HL-60 (cell line): ENCODE data around the gene ZBTB7C.

Experiments
- GABPA ChIP-seq: IDR thresholded peaks from 2 replicates; pipeline ENCODE4 v1.6.1; 2012; ENCODE audit warnings: low read depth
- POLR2AphosphoS5 ChIP-seq: IDR thresholded peaks from 2 replicates; pipeline ENCODE4 v1.6.1; 2012; ENCODE audit warnings: low read depth
- SPI1 ChIP-seq: IDR thresholded peaks from 2 replicates; pipeline ENCODE4 v1.6.1; 2012; ENCODE audit warnings: low read depth, mild to moderate bottlenecking, borderline replicate concordance
- TF ChIP-seq, protein P1 (sequence below): IDR thresholded peaks from one replicate; pipeline ENCODE4 v1.5.1; 2011; ENCODE audit warnings: low read length, control low read depth, inconsistent platforms; ENCODE audit not compliant: insufficient read depth
- TF ChIP-seq, protein P2 (sequence below): IDR thresholded peaks from 2 replicates; pipeline ENCODE4 v1.6.1; 2012; ENCODE audit warnings: low read depth; ENCODE audit not compliant: insufficient replicate concordance

DNA sequence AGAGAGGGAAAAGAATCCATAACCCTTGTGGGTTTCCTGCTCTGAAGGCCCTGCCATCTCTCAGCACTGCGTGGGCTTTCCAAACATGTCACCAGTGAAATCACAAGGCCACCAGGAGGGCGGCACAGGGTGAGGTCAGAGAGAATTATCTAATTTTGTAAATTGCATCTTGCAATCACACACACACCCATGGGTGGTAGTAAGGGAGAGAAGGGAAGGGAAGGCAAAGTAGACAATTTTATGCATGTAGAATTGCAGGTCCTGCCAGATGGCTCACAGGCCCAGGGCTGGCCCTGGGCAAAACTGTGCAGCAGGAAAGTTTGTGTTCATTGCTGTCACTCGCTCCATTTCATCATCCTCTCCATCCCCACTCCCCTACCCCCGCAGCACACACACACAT lies 21.0 kb upstream of the ZBTB7C start:
- TF ChIP-seq GABPA (no peak), POLR2AphosphoS5 (no peak), SPI1 (no peak)
- TF ChIP-seq, protein P1, sequence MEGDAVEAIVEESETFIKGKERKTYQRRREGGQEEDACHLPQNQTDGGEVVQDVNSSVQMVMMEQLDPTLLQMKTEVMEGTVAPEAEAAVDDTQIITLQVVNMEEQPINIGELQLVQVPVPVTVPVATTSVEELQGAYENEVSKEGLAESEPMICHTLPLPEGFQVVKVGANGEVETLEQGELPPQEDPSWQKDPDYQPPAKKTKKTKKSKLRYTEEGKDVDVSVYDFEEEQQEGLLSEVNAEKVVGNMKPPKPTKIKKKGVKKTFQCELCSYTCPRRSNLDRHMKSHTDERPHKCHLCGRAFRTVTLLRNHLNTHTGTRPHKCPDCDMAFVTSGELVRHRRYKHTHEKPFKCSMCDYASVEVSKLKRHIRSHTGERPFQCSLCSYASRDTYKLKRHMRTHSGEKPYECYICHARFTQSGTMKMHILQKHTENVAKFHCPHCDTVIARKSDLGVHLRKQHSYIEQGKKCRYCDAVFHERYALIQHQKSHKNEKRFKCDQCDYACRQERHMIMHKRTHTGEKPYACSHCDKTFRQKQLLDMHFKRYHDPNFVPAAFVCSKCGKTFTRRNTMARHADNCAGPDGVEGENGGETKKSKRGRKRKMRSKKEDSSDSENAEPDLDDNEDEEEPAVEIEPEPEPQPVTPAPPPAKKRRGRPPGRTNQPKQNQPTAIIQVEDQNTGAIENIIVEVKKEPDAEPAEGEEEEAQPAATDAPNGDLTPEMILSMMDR: no peak
- TF ChIP-seq, protein P2, sequence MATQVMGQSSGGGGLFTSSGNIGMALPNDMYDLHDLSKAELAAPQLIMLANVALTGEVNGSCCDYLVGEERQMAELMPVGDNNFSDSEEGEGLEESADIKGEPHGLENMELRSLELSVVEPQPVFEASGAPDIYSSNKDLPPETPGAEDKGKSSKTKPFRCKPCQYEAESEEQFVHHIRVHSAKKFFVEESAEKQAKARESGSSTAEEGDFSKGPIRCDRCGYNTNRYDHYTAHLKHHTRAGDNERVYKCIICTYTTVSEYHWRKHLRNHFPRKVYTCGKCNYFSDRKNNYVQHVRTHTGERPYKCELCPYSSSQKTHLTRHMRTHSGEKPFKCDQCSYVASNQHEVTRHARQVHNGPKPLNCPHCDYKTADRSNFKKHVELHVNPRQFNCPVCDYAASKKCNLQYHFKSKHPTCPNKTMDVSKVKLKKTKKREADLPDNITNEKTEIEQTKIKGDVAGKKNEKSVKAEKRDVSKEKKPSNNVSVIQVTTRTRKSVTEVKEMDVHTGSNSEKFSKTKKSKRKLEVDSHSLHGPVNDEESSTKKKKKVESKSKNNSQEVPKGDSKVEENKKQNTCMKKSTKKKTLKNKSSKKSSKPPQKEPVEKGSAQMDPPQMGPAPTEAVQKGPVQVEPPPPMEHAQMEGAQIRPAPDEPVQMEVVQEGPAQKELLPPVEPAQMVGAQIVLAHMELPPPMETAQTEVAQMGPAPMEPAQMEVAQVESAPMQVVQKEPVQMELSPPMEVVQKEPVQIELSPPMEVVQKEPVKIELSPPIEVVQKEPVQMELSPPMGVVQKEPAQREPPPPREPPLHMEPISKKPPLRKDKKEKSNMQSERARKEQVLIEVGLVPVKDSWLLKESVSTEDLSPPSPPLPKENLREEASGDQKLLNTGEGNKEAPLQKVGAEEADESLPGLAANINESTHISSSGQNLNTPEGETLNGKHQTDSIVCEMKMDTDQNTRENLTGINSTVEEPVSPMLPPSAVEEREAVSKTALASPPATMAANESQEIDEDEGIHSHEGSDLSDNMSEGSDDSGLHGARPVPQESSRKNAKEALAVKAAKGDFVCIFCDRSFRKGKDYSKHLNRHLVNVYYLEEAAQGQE: no peak
